SK-N-SH treated with all-trans-retinoic acid at 6 μM for 48 hours (cell line): ENCODE data around the gene DPAGT1.

Experiments
- ATAC-seq: fragments of 200-7000 bp; cut with Tn5 transposase; 3 replicates; pipeline ENCODE4 v1.9.1; 2020; ENCODE audit warnings: mild to moderate bottlenecking, moderate library complexity
- ARNTL ChIP-seq: fragments of 450-650 bp; formaldehyde crosslinking; IDR thresholded peaks from 2 replicates; pipeline ENCODE4 v1.5.0; 2020; ENCODE audit warnings: low read depth, mild to moderate bottlenecking, moderate library complexity, borderline replicate concordance
- BACH2 ChIP-seq: fragments of 250-450 bp; sonication (Bioruptor Pico); IDR thresholded peaks from 2 replicates; pipeline ENCODE4 v1.9.0; 2021; ENCODE audit warnings: mild to moderate bottlenecking, borderline replicate concordance
- CREB5 ChIP-seq: fragments of 250-450 bp; sonication (Bioruptor Pico); IDR thresholded peaks from 2 replicates; pipeline ENCODE4 v1.5.1; 2020; ENCODE audit warnings: low read depth, mild to moderate bottlenecking, moderate library complexity
- CSRNP3 ChIP-seq: fragments of 250-450 bp; sonication (Bioruptor Pico); IDR thresholded peaks from 2 replicates; pipeline ENCODE4 v1.5.1; 2021; ENCODE audit warnings: mild to moderate bottlenecking, moderate library complexity
- ESRRG ChIP-seq: fragments of 250-450 bp; sonication (Bioruptor Pico); IDR thresholded peaks from 2 replicates; pipeline ENCODE4 v1.6.1; 2021; ENCODE audit warnings: mild to moderate bottlenecking
- GLIS3 ChIP-seq: fragments of 250-450 bp; sonication (Bioruptor Pico); IDR thresholded peaks from 2 replicates; pipeline ENCODE4 v1.5.0; 2020; ENCODE audit warnings: mild to moderate bottlenecking, moderate library complexity
- OSR1 ChIP-seq: fragments of 250-450 bp; sonication (Bioruptor Pico); IDR thresholded peaks from 2 replicates; pipeline ENCODE4 v1.8.0; 2022; ENCODE audit warnings: moderate library complexity, mild to moderate bottlenecking, inconsistent platforms
- PATZ1 ChIP-seq: fragments of 250-450 bp; sonication (Bioruptor Pico); IDR thresholded peaks from 2 replicates; pipeline ENCODE4 v1.8.0; 2020; ENCODE audit warnings: mild to moderate bottlenecking, moderate library complexity, borderline replicate concordance
- POU6F1 ChIP-seq: fragments of 250-450 bp; sonication (Bioruptor Pico); IDR thresholded peaks from 2 replicates; pipeline ENCODE4 v1.8.0; 2021; ENCODE audit warnings: low read depth, mild to moderate bottlenecking, moderate library complexity, borderline replicate concordance
- PPARA ChIP-seq: fragments of 250-450 bp; sonication (Bioruptor Pico); IDR thresholded peaks from 2 replicates; pipeline ENCODE4 v1.5.0; 2020; ENCODE audit warnings: mild to moderate bottlenecking, borderline replicate concordance
- RARB ChIP-seq: fragments of 250-450 bp; sonication (Bioruptor Pico); IDR thresholded peaks from 2 replicates; pipeline ENCODE4 v1.8.0; 2021; ENCODE audit warnings: mild to moderate bottlenecking, moderate library complexity
- SNAI2 ChIP-seq: fragments of 250-450 bp; sonication (Bioruptor Pico); IDR thresholded peaks from 2 replicates; pipeline ENCODE4 v1.5.0; 2020; ENCODE audit warnings: mild to moderate bottlenecking, moderate library complexity
- TOX ChIP-seq: fragments of 250-450 bp; sonication (Bioruptor Pico); IDR thresholded peaks from 2 replicates; pipeline ENCODE4 v1.8.0; 2021; ENCODE audit warnings: mild to moderate bottlenecking, moderate library complexity, borderline replicate concordance
- TSHZ2 ChIP-seq: fragments of 250-450 bp; sonication (Bioruptor Pico); IDR thresholded peaks from 2 replicates; pipeline ENCODE4 v1.5.0; 2020; ENCODE audit warnings: mild to moderate bottlenecking, moderate library complexity
- ZC3H10 ChIP-seq: fragments of 250-450 bp; sonication (Bioruptor Pico); IDR thresholded peaks from 2 replicates; pipeline ENCODE4 v1.5.1; 2021; ENCODE audit warnings: mild to moderate bottlenecking, moderate library complexity
- ZFP3 ChIP-seq: fragments of 250-450 bp; sonication (Bioruptor Pico); IDR thresholded peaks from 2 replicates; pipeline ENCODE4 v1.5.0; 2020; ENCODE audit warnings: mild to moderate bottlenecking, moderate library complexity
- ZFP30 ChIP-seq: fragments of 450-650 bp; formaldehyde crosslinking; IDR thresholded peaks from 2 replicates; pipeline ENCODE4 v1.5.0; 2022; ENCODE audit warnings: mild to moderate bottlenecking, moderate library complexity
- ZNF565 ChIP-seq: fragments of 450-650 bp; formaldehyde crosslinking; conservative IDR thresholded peaks from 2 replicates; pipeline ENCODE4 v1.5.0; 2020; ENCODE audit warnings: low read depth, mild to moderate bottlenecking, moderate library complexity
- ZNF70 ChIP-seq: fragments of 450-650 bp; formaldehyde crosslinking; IDR thresholded peaks from 2 replicates; pipeline ENCODE4 v1.5.0; 2020; ENCODE audit warnings: mild to moderate bottlenecking, moderate library complexity
- ZNF8 ChIP-seq: fragments of 450-650 bp; formaldehyde crosslinking; IDR thresholded peaks from 2 replicates; pipeline ENCODE4 v1.5.0; 2020; ENCODE audit warnings: mild to moderate bottlenecking, moderate library complexity

The DPAGT1 gene

GRCh38 chr11:119113716-119114115, 12.1 kb upstream of the DPAGT1 start:
- TF ChIP-seq OSR1 (CRISPR knock-in tag) (no peak), ZNF8 (no peak), ZFP3 (no peak), TSHZ2 (CRISPR knock-in tag) (no peak), TOX (CRISPR knock-in tag) (no peak), POU6F1 (no peak), RARB (CRISPR knock-in tag) (no peak), PATZ1 (CRISPR knock-in tag) (no peak), BACH2 (CRISPR knock-in tag) (no peak)
- ATAC-seq = no peak

- ATAC-seq = no peak
- no peak for TF ChIP-seq ZNF565
- no peak for TF ChIP-seq OSR1 (CRISPR knock-in tag)
- no peak for TF ChIP-seq ZC3H10
- no peak for TF ChIP-seq ESRRG (CRISPR knock-in tag)
- TF ChIP-seq PATZ1 (CRISPR knock-in tag) = no peak
- TF ChIP-seq ZNF8 = no peak
These were observed 10.8 kb upstream of the DPAGT1 start for GRCh38 chr11:119112314-119113020.

- no peak for TF ChIP-seq TSHZ2 (CRISPR knock-in tag)
- no peak for TF ChIP-seq ZNF70
- TF ChIP-seq POU6F1 = no peak
- no peak for TF ChIP-seq ZFP30 (CRISPR knock-in tag)
- TF ChIP-seq PPARA (CRISPR knock-in tag) = no peak
- no peak for TF ChIP-seq SNAI2 (CRISPR knock-in tag)
- TF ChIP-seq ARNTL = no peak
- no peak for TF ChIP-seq CSRNP3 (CRISPR knock-in tag)
- no peak for TF ChIP-seq ESRRG (CRISPR knock-in tag)
- TF ChIP-seq CREB5 (CRISPR knock-in tag) = no peak
- TF ChIP-seq GLIS3 (CRISPR knock-in tag) = no peak
- TF ChIP-seq ZNF565 = no peak
- TF ChIP-seq ZC3H10 = no peak
- no peak for ATAC-seq
These were observed 9.8 kb upstream of the DPAGT1 start for GRCh38 chr11:119111361-119111925.
